GM23338 (cell line): Measurements from ENCODE around the gene ANKRA2. TPM values are rescaled to one million over a fixed set of nuclear protein-coding genes. Genes with fewer than 3 reads are reported as not detected.
A peak's percentile ranks its signal among the peaks of the same experiment; 100 is the strongest.

Experiments used
- ATAC-seq: fragments of 200-7000 bp; cut with Tn5 transposase; 3 replicates; pipeline ENCODE4 v1.9.1; 2020
- DNase-seq: peaks from one replicate; pipeline ENCODE4 v3.0.0-alpha.2; 2015; ENCODE audit warnings: low spot score
- H2AFZ ChIP-seq: fragments of 200-600 bp; sonication (generic); 2 replicates; pipeline ENCODE4 v1.8.0; 2016; ENCODE audit warnings: antibody characterized with exemption, mild to moderate bottlenecking, moderate library complexity
- H3F3A ChIP-seq: fragments of 200-600 bp; sonication (generic); replicated peaks from 2 replicates; pipeline ENCODE4 v1.8.0; 2017; ENCODE audit warnings: antibody characterized with exemption, mixed run types, low read depth
- H3K27ac ChIP-seq: fragments of 200-600 bp; sonication (generic); 2 replicates; pipeline ENCODE4 v1.6.1; 2016; ENCODE audit warnings: low read depth
- H3K27me3 ChIP-seq: fragments of 200-600 bp; sonication (generic); 2 replicates; pipeline ENCODE4 v1.8.0; 2016; ENCODE audit warnings: mild to moderate bottlenecking, mixed run types, moderate library complexity; ENCODE audit not compliant: insufficient read depth
- H3K36me3 ChIP-seq: fragments of 200-600 bp; sonication (generic); 2 replicates; pipeline ENCODE4 v1.8.0; 2016; ENCODE audit warnings: mild to moderate bottlenecking; ENCODE audit not compliant: insufficient read depth
- H3K4me1 ChIP-seq: fragments of 200-600 bp; sonication (generic); 2 replicates; pipeline ENCODE4 v1.8.0; 2016; ENCODE audit warnings: mild to moderate bottlenecking, moderate library complexity; ENCODE audit not compliant: insufficient read depth
- H3K4me2 ChIP-seq: fragments of 200-600 bp; sonication (generic); 2 replicates; pipeline ENCODE4 v1.7.1; 2017; ENCODE audit warnings: mixed run types
- H3K4me3 ChIP-seq: fragments of 200-600 bp; sonication (generic); 2 replicates; pipeline ENCODE4 v1.6.1; 2016; ENCODE audit warnings: mixed run types
- H3K79me2 ChIP-seq: fragments of 200-600 bp; sonication (generic); replicated peaks from 2 replicates; pipeline ENCODE4 v1.8.0; 2017; ENCODE audit warnings: mild to moderate bottlenecking; ENCODE audit not compliant: insufficient read depth
- H3K9me2 ChIP-seq: fragments of 200-600 bp; sonication (generic); 2 replicates; pipeline ENCODE4 v1.8.0; 2017; ENCODE audit not compliant: insufficient read depth
- H4K20me1 ChIP-seq: fragments of 200-600 bp; sonication (generic); replicated peaks from 2 replicates; pipeline ENCODE4 v1.8.0; 2017; ENCODE audit warnings: mild to moderate bottlenecking; ENCODE audit not compliant: insufficient read depth
- H3K27ac Mint-ChIP-seq: 2 replicates; pipeline ENCODE4 v1.8.0; 2020; ENCODE audit warnings: inconsistent platforms, mild to moderate bottlenecking, moderate library complexity, mixed read lengths
- H3K27me3 Mint-ChIP-seq: 3 replicates; pipeline ENCODE4 v1.8.0; 2022; ENCODE audit warnings: low read depth, mild to moderate bottlenecking, moderate library complexity, mixed read lengths, inconsistent platforms; ENCODE audit not compliant: insufficient read depth, poor library complexity
- H3K36me3 Mint-ChIP-seq: 3 replicates; pipeline ENCODE4 v1.8.0; 2021; ENCODE audit warnings: low read depth, mild to moderate bottlenecking, inconsistent platforms, moderate library complexity, mixed read lengths
- H3K4me1 Mint-ChIP-seq: 3 replicates; pipeline ENCODE4 v1.8.0; 2020; ENCODE audit warnings: mild to moderate bottlenecking, inconsistent platforms, mixed read lengths
- H3K4me3 Mint-ChIP-seq: 3 replicates; pipeline ENCODE4 v1.8.0; 2021; ENCODE audit warnings: moderate library complexity, mild to moderate bottlenecking, inconsistent platforms, mixed read lengths
- H3K9me3 Mint-ChIP-seq: 3 replicates; pipeline ENCODE4 v1.8.0; 2020; ENCODE audit warnings: moderate library complexity, mild to moderate bottlenecking, inconsistent platforms, mixed read lengths
- CTCF ChIP-seq, 2 experiments: fragments of 200-600 bp in 1 of 2; sonication (generic) in 1 of 2; conservative IDR thresholded peaks; 2 replicates each; pipeline versions ENCODE4 v1.5.1 to v1.6.1; 2016 to 2017; ENCODE audit warnings: antibody characterized with exemption in 2 of 2, low read depth in 2 of 2, mild to moderate bottlenecking in 2 of 2, moderate library complexity in 1 of 2
- EZH2 ChIP-seq: fragments of 200-600 bp; sonication (generic); IDR thresholded peaks from one replicate; pipeline ENCODE4 v1.8.0; 2017; ENCODE audit warnings: antibody characterized with exemption, mild to moderate bottlenecking, low read depth; ENCODE audit not compliant: unreplicated experiment
- EZH2phosphoT487 ChIP-seq: fragments of 200-600 bp; sonication (generic); IDR thresholded peaks from one replicate; pipeline ENCODE4 v1.8.1; 2018; ENCODE audit warnings: antibody characterized with exemption; ENCODE audit not compliant: unreplicated experiment
- NANOG ChIP-seq: IDR thresholded peaks from 2 replicates; pipeline ENCODE4 v1.6.1; 2016; ENCODE audit warnings: antibody characterized with exemption, borderline replicate concordance
- REST ChIP-seq: IDR thresholded peaks from one replicate; pipeline ENCODE4 v1.6.1; 2018; ENCODE audit warnings: antibody characterized with exemption; ENCODE audit not compliant: unreplicated experiment
- ZNF331 ChIP-seq: fragments of 250-450 bp; sonication (Bioruptor Pico); IDR thresholded peaks from 2 replicates; pipeline ENCODE4 v1.5.0; 2020; ENCODE audit warnings: low read depth, mild to moderate bottlenecking, moderate library complexity
- ZNF462 ChIP-seq: fragments of 250-450 bp; sonication (Bioruptor Pico); IDR thresholded peaks from 2 replicates; pipeline ENCODE4 v1.5.0; 2020; ENCODE audit warnings: mild to moderate bottlenecking, moderate library complexity
- polyA plus RNA-seq: library from polyadenylated mRNA; unstranded; fragments of >200 nt; fragmentation: Nextera tagmentation; extraction: Ambion mirVana; gene quantifications from 2 replicates; pipeline ENCODE4 v1.2.1, GENCODE V29; 2016
- total RNA-seq: library from RNA; depleted of rRNA; stranded (reverse); fragments of >200 nt; shearing (Covaris generic); gene quantifications from 2 replicates; pipeline ENCODE4 v1.2.3, GENCODE V29; 2014

The ANKRA2 gene
- total and polyA plus RNA-seq, 2 experiments from 2014 or later = 13.1 to 15.3 TPM

DNA sequence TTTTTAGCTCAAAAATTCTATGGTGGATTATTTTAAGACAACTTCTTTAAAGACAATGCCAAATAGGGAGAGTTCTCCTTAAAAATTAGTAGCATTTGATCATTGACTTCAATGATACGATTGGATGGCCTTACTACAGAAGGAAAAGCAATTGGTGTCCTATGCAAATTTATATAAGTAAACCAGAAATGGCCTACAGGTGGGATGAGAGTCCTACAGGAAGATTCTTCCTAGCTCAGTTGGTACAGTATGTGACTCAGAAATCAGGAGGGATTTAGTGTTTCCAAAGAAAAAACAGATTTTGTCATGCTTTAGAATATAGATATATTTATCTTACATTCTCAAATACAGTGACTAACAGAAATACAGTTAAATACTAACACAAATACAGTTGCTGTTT is 6.5 kb downstream of the ANKRA2 start:
- Histone ChIP-seq H3K27me3 (no peaks in the 10 kb centered on the region), H3K4me1 (no peaks in the 10 kb centered on the region), H3K9me2 (no peaks in the 10 kb centered on the region), H4K20me1 (no peaks in the 10 kb centered on the region), H2AFZ (no peak overlapping the region), H3K36me3 (no peaks in the 10 kb centered on the region), H3K4me3 (no peak overlapping the region), H3F3A (no peaks in the 10 kb centered on the region), H3K27ac (no peak overlapping the region), H3K4me2 (no peak overlapping the region), H3K79me2 (peaks cover 7% of the 10 kb centered on the region; the same call in 1 of the 2 replicates)
- TF ChIP-seq CTCF (conservative IDR thresholded peaks at IDR 0.05; ENCODE audit: low read depth in 2 of 2) (peak; percentile 12 to 17; a peak in 1 of 4 replicates), ZNF331 (no peak), NANOG (no peak), REST (no peak), EZH2phosphoT487 (no peak), EZH2 (no peak), ZNF462 (CRISPR knock-in tag) (no peak)
- no peak for DNase-seq
- peaks cover 6% of the 10 kb centered on the region for H3K4me1 Mint-ChIP-seq
- H3K4me3 Mint-ChIP-seq = no peak overlapping the region
- H3K9me3 Mint-ChIP-seq = no peaks in the 10 kb centered on the region
- H3K36me3 Mint-ChIP-seq = peaks cover 7% of the 10 kb centered on the region
- no peak overlapping the region for H3K27ac Mint-ChIP-seq
- H3K27me3 Mint-ChIP-seq = no peaks in the 10 kb centered on the region
- ATAC-seq = no peak
